ENCODE measurements around the gene MYO5B. TPM values are rescaled to one million over a fixed set of nuclear protein-coding genes. Genes with fewer than 3 reads are reported as not detected.

Gene MYO5B
- total and polyA plus RNA-seq, 4 donors = 5.4 to 23.4 (median 11.4) TPM

- Histone ChIP-seq H3K9me3 (ENCODE audit: control insufficient read depth in 4 of 4, low read length in 3 of 4) (no peaks in the 10 kb centered on the region), H3K27ac (ENCODE audit: low read depth in 1 of 2, low read length in 2 of 2) (no peak overlapping the region), H3K9ac (ENCODE audit: low read depth in 1 of 2, low read length in 2 of 2) (no peak overlapping the region), H3K27me3 (ENCODE audit: control insufficient read depth in 4 of 4, insufficient read depth in 4 of 4, low read length in 3 of 4) (no peaks in the 10 kb centered on the region), H3K36me3 (ENCODE audit: control insufficient read depth in 4 of 4, insufficient read depth in 3 of 4, low read depth in 1 of 4, low read length in 3 of 4) (no peaks in the 10 kb centered on the region), H3K4me3 (ENCODE audit: low read depth in 1 of 3, low read length in 3 of 3) (no peak overlapping the region), H3K4me1 (ENCODE audit: control insufficient read depth in 4 of 4, insufficient read depth in 4 of 4, low read length in 3 of 4) (peaks cover 2 to 18% (median 11%) of the 10 kb centered on the region in 4 donors)
- TF ChIP-seq EGR1 (IDR thresholded peaks at IDR 0.05; ENCODE audit: low read depth in 2 of 2) (no peak), FOXA2 (IDR thresholded peaks at IDR 0.05) (no peak)
- DNase-seq (ENCODE audit: low spot score) = no peak
- WGBS = 41% methylated on average over 10 of the region's 10 CpGs
Measured at GRCh38 chr18:50195689-50196088, 742 bp upstream of the MYO5B start.

- DNase-seq (ENCODE audit: low spot score) = no peak
- peak overlapping the region; percentile 77 to 89 (median 88) for H3K4me3 ChIP-seq (ENCODE audit: low read depth in 1 of 3, low read length in 3 of 3)
- H3K27ac ChIP-seq (ENCODE audit: low read depth in 1 of 2, low read length in 2 of 2) = peak overlapping the region; percentile 39 to 47
- H3K4me1 ChIP-seq (ENCODE audit: control insufficient read depth in 4 of 4, insufficient read depth in 4 of 4, low read length in 3 of 4) = peaks cover 2 to 18% (median 11%) of the 10 kb centered on the region in 4 donors
- TF ChIP-seq ATF3 (IDR thresholded peaks at IDR 0.05) (no peak), FOXA1 (IDR thresholded peaks at IDR 0.05) (no peak), MAX (IDR thresholded peaks at IDR 0.05) (no peak), HNF4A (conservative IDR thresholded peaks at IDR 0.05) (no peak), RAD21 (IDR thresholded peaks at IDR 0.05) (no peak), SP1 (IDR thresholded peaks at IDR 0.05) (no peak)
- H3K36me3 ChIP-seq (ENCODE audit: control insufficient read depth in 4 of 4, insufficient read depth in 3 of 4, low read depth in 1 of 4, low read length in 3 of 4) = no peaks in the 10 kb centered on the region
- peak overlapping the region in 1 of 2 donors; percentile 40 for H3K9ac ChIP-seq (ENCODE audit: low read depth in 1 of 2, low read length in 2 of 2)
- WGBS = 2% methylated on average over 68 of the region's 68 CpGs
- H3K9me3 ChIP-seq (ENCODE audit: control insufficient read depth in 4 of 4, low read length in 3 of 4) = no peaks in the 10 kb centered on the region
- no peaks in the 10 kb centered on the region for H3K27me3 ChIP-seq (ENCODE audit: control insufficient read depth in 4 of 4, insufficient read depth in 4 of 4, low read length in 3 of 4)
Measured at GRCh38 chr18:50193796-50194630, 934 bp downstream of the MYO5B start.

GRCh38 chr18:50192995-50193795 lies 1.8 kb downstream of the MYO5B start:
- TF ChIP-seq CTCF (IDR thresholded peaks at IDR 0.05; ENCODE audit: low read depth, low read length, missing input control) (no peak), ATF3 (IDR thresholded peaks at IDR 0.05) (no peak), YY1 (IDR thresholded peaks at IDR 0.05) (no peak), JUND (IDR thresholded peaks at IDR 0.05) (no peak), ZBTB33 (IDR thresholded peaks at IDR 0.05) (no peak), NR2F2 (IDR thresholded peaks at IDR 0.05) (no peak), RAD21 (IDR thresholded peaks at IDR 0.05) (no peak)
- H3K27me3 ChIP-seq (ENCODE audit: control insufficient read depth in 4 of 4, insufficient read depth in 4 of 4, low read length in 3 of 4) = no peaks in the 10 kb centered on the region
- no peak overlapping the region for H3K27ac ChIP-seq (ENCODE audit: low read depth in 1 of 2, low read length in 2 of 2)
- DNase-seq (ENCODE audit: low spot score) = no peak
- WGBS = 29% methylated on average over 31 of the region's 31 CpGs
- no peaks in the 10 kb centered on the region for H3K36me3 ChIP-seq (ENCODE audit: control insufficient read depth in 4 of 4, insufficient read depth in 3 of 4, low read depth in 1 of 4, low read length in 3 of 4)
- no peak overlapping the region for H3K9ac ChIP-seq (ENCODE audit: low read depth in 1 of 2, low read length in 2 of 2)
- peaks cover 2 to 18% (median 11%) of the 10 kb centered on the region in 4 donors for H3K4me1 ChIP-seq (ENCODE audit: control insufficient read depth in 4 of 4, insufficient read depth in 4 of 4, low read length in 3 of 4)
- H3K4me3 ChIP-seq (ENCODE audit: low read depth in 1 of 3, low read length in 3 of 3) = peak overlapping the region; percentile 5 to 89 (median 88)
- H3K9me3 ChIP-seq (ENCODE audit: control insufficient read depth in 4 of 4, low read length in 3 of 4) = no peaks in the 10 kb centered on the region

Data from liver (tissue), 9 donors.